Stimulated activated CD4-positive, alpha-beta T cell treated with anti-CD3 and anti-CD28 coated beads, Interleukin-2, amount 100 ng/mL, for 24 hours (primary cell): ENCODE data around the gene CASP10.
"Not testable (repeated sequence)": the region's sequence is repeated elsewhere in the genome, so short reads cannot be mapped to it uniquely, and the experiment has no call there.

Experiments
- DNase-seq, 2 donors: peaks; one replicate each; pipeline ENCODE4 v3.0.0-alpha.2; 2020

Gene CASP10

GRCh38 chr2:201234663-201235135 is 51.8 kb downstream of the CASP10 start:
- no peak for DNase-seq

DNA sequence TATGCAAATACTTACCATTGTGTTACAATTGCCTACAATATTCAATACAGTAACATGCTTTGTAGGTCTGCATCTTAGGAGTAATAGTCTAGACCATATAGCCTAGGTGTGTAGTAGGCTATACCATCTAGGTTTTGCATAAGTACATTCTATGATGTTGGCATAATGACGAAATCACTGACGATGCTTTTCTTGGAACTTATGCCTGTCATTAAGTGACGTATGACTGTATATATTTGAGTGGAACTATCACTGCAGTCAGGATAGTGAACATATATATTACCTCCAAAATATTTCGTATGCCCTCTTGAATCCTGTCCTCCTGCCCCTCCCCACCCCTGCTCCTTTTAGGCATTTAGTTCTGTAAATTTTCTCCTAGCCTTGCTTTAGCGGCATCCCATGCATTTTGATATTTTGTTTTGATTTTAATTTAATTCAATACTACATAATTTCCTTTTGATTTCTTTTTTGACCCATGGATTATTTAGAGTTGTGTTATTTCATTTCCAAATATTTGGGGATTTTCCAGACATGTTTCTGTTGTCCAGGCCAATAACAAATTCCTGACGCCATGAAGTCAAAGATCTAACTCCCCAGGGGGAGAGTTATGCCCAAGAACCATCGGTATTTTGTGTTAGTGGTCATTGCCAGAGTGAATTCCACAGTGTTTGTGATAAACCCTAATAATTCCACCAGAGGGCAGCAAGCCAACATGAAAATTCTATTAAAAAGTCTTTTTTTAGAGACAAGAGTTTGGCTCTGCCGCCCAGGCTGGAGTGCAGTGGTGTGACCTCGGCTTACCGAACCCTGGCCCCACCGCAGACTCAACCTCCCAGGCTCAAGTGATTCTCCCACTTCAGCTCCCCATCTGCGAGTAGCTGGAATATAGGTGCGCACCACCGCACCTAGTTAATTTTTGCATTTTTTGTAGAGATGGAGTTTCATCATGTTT is 53.2 kb downstream of the CASP10 start:
- DNase-seq: peak; percentile 35 to 44

GRCh38 chr2:201237486-201238123 is 54.7 kb downstream of the CASP10 start:
- no peak for DNase-seq

DNA sequence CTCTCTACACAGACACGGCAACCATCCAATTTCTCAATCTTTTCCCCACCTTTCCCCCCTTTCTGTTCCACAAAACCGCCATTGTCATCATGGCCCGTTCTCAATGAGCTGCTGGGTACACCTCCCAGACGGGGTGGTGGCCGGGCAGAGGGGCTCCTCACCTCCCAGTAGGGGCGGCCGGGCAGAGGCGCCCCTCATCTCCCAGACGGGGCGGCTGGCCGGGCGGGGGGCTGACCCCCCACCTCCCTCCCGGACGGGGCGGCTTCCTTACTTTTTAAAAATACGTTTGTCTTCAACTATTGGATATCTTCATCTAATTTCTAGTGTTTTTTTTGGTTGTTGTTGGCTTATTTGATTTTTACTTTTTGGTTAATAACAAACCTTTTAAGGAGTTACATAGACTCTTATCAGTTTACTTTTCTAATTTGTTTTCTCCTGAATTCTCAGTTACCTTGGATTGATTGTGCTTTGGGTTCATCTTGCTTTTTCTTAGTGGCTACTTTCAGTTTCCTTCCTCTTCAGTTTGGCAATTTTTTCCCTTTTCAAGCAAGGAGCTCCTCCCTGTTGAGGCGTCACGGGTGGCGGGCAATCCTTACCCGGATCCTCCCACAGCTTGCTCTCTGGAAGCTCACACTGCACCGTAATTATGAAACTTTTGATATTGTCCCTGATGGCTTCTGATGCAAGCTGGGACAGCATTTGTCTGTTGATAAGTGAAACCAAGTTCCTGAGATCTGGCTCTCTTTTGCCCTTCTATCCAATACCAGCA is 56.4 kb downstream of the CASP10 start:
- not testable (repeated sequence) for DNase-seq

DNA sequence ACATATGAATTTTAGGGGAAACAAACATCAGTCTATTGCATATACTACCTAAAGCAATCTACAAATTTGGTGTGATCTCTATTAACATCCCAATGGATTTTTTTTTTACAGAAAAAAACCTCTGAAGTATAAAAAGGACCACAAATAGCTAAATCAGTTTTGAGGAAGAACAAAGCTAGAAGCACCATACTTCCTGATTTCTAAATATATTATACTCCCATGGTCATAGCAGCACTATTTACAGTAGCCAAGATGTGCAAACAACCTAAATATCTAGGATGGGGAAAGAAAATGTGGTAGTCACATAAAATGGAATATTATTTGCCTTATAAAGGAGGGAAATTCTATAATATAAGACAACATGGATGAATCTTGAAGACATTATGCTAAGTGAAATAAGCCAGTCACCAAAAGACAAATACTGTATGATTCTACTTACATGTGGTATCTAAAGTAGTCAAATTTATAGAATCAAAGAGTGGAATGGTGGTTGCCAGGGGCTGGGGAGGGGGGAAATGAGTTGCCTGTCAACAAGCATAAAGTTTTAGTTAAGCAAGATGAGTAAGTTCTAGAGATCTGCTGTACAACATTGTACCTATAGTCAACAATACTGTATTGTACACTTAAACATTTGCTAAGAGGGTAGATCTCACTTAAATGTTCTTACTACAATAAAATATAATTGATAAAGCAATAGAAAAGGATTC is 59.8 kb downstream of the CASP10 start:
- no peak for DNase-seq

GRCh38 chr2:201244829-201245228 is 61.9 kb downstream of the CASP10 start:
- DNase-seq: no peak

- no peak for DNase-seq
These were observed 63.3 kb downstream of the CASP10 start for GRCh38 chr2:201246280-201246679.

- DNase-seq: no peak
These were observed 65.4 kb downstream of the CASP10 start for GRCh38 chr2:201248288-201248844.

GRCh38 chr2:201249889-201250288 is 66.9 kb downstream of the CASP10 start:
- no peak for DNase-seq

DNA sequence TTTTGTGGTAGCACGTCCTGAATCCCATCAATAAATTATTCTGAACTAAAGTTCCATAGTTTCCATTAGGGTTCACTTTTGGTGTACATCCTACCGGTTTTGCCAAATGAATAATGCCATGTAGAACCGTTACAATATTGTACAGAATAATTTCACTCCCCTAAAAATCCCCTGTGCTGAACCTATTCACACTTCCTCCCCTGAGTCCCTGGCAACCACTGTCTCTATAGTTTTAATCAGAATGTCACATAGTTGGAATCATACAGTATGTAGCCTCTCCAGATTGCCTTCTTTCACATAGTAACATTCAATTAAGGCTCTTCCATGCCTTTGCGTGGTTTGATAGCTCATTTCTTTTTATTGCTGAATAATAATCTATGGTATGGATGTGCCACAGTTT is 67.8 kb downstream of the CASP10 start:
- no peak for DNase-seq

GRCh38 chr2:201254081-201254730 is 71.3 kb downstream of the CASP10 start:
- DNase-seq: no peak

DNA sequence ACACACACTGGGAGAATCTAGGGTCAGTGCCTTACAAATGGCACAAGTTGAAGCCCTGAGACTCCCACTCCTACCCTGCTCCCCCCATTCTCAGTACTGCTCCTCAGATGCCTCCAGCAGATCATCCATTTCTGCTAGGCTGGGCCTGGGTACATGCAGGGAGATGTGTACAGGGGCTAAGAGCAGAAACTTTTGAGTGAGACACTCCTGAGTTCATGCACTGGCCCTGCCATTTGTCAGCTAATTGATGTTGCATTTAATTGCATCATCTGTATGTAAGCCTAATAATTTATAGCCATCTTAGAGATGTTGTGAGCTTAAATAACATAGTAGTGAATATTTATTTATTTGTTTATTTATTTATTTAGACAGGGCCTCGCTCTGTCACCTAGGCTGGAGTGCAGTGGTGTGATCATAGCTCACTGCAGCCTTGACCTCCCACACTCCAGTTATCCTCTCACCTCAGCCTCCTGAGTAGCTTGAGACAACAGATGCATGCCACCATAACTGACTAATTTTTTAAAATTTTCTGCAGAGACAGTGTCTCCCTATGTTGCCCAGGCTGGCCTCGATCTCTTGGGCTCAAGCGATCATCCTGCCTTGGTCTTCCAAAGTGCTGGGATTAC is 72.6 kb downstream of the CASP10 start:
- no peak for DNase-seq

- no peak for DNase-seq
These were observed 73.1 kb downstream of the CASP10 start for GRCh38 chr2:201256082-201256481.

GRCh38 chr2:201257381-201257955 is 74.5 kb downstream of the CASP10 start:
- peak; percentile 32 to 41 for DNase-seq

DNA sequence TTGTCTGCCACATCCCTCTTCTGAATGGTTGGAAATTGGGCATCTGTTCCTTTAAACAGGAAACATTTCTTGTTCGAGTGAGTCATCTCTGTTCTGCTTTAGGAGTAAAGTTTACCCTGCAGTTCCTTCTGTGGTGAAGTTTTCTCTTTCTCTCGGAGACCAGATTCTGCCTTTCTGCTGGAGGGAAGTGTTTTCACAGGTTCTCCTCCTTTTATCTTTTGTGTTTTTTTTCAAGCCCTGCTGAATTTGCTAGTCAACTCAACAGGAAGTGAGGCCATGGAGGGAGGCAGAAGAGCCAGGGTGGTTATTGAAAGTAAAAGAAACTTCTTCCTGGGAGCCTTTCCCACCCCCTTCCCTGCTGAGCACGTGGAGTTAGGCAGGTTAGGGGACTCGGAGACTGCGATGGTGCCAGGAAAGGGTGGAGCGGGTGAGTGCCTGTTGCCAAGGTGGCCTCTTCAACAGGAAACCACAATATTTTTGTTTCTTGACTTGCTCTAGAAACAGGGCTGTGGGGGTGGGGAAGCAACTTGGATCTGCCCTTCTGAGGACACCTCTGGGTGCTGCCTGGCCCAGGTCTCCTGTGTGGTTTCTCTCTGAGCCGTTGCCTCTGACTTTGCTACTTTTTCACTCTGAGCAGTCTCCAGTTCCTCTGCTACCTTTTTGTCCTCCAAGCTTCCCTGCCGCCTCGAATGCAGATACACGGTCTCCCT is 75.2 kb downstream of the CASP10 start:
- peak; percentile 86 to 89 for DNase-seq

DNA sequence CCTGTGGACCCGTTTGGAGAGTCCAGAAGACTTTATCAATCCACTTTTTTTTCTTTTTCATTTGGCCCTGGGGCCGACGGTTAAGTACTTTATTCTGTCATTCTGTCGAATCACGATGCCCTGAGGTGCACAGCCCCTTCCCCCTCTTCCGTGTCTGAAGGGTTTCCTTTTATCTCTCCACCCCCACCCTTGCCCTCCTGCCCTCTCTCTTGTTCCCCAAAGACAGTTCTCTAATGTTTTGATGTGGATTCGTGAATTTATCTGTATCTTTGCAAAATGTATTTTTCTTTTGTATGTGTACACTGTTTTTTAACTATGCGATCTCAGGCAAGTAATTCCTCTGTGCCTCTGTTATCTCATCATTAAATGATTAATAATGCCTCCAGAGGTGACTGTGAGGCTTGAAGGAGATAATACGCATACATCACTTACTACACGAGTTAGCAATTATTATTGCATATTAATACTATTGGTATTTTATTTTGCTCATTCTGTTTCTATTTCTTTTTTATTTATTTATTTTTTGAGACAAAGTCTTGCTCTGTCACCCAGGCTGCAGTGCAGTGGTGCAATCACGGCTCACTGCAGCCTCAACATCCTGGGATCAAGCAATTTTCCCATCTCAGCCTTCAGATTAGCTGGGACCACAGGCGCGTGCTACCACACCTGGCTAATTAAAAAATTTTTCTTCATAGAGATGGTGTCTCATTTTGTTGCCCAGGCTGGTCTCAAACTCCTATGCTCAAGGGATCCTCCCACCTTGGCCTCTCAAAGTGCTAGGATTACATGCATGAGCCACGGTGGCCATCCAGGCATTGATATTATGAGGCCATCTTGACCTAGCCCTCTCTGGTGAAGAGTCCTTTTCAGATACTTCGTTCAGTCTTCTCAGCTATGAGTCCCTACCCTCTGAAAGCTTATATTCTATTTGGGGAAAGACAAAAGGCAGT is 76.0 kb downstream of the CASP10 start:
- no peak for DNase-seq

GRCh38 chr2:201260302-201260800 is 77.4 kb downstream of the CASP10 start, which contains the start of gene CASP8:
Gene CASP8 (plus strand): TSS chr2:201260536. CDS start chr2:201266487, 5,951 bp downstream.
- peak; percentile 48 to 58 for DNase-seq

- DNase-seq: peak; percentile 57 to 58
These were observed 78.5 kb downstream of the CASP10 start for GRCh38 chr2:201261471-201261870.

GRCh38 chr2:201261906-201262305 is 79.0 kb downstream of the CASP10 start:
- no peak for DNase-seq
